Endothelial cell of umbilical vein (primary cell): Measurements from ENCODE around the gene C22orf39. TPM values are rescaled to one million over a fixed set of nuclear protein-coding genes. Genes with fewer than 3 reads are reported as not detected.

Experiments
- BruUV-seq: library from RNA; stranded (reverse); fragments of 400-500 nt; replicated peaks from 2 replicates; lab custom pipeline; 2021; lab: Mats Ljungman, UMichigan
- CTCF ChIA-PET: fragments of 300-600, 350-600 bp; sonication (Branson Sonifier 250); formaldehyde crosslinking; loops from one replicate; lab custom pipeline; 2021; ENCODE audit warnings: antibody characterized with exemption, inconsistent platforms; lab: Charles Lee
- POLR2A ChIA-PET: fragments of 300-600, 350-600 bp; sonication (Branson Sonifier 250); formaldehyde crosslinking; loops from one replicate; lab custom pipeline; 2021; ENCODE audit warnings: antibody characterized with exemption, inconsistent platforms; lab: Charles Lee
- DNase-seq: peaks from one replicate; pipeline ENCODE4 v3.0.0-alpha.2; 2011; ENCODE audit warnings: low read depth, low spot score
- FAIRE-seq: peaks from 2 replicates; lab custom pipeline; 2011; peaks lifted over from hg19 to GRCh38; lab: Jason Lieb, UNC
- H2AFZ ChIP-seq: 2 replicates; pipeline ENCODE4 v1.6.0; 2012; ENCODE audit warnings: low read depth, low read length, control low read depth, inconsistent platforms
- H3K27ac ChIP-seq: 2 replicates; pipeline ENCODE4 v1.5.1; 2011; ENCODE audit warnings: low read depth, mild to moderate bottlenecking, control low read depth, low read length, moderate library complexity; ENCODE audit not compliant: insufficient read depth
- H3K27me3 ChIP-seq, 2 experiments: 2 replicates each; pipeline versions ENCODE4 v1.6.0 to v1.6.1; 2011; ENCODE audit warnings: low read length in 2 of 2, mixed read lengths in 1 of 2; ENCODE audit not compliant: control insufficient read depth in 2 of 2, insufficient read depth in 2 of 2
- H3K36me3 ChIP-seq, 2 experiments: 2 replicates in 1 of 2; 3 replicates in 1 of 2; pipeline ENCODE4 v1.5.1; 2011; ENCODE audit warnings: low read length in 2 of 2, mild to moderate bottlenecking in 1 of 2, moderate library complexity in 1 of 2; ENCODE audit not compliant: control insufficient read depth in 2 of 2, insufficient read depth in 2 of 2; ENCODE audit errors: extremely low read depth in 1 of 2
- H3K4me1 ChIP-seq: 3 replicates; pipeline ENCODE4 v1.5.1; 2011; ENCODE audit warnings: mild to moderate bottlenecking, low read length; ENCODE audit not compliant: control insufficient read depth, insufficient read depth; ENCODE audit errors: extremely low read depth
- H3K4me2 ChIP-seq: 2 replicates; pipeline ENCODE4 v1.6.1; 2011; ENCODE audit warnings: low read length, control low read depth, mixed read lengths; ENCODE audit not compliant: insufficient read depth
- H3K4me3 ChIP-seq, 3 experiments: fragments of 200-600 bp in 1 of 3; sonication (generic), shearing (Covaris generic) in 1 of 3; replicated peaks in 1 of 3; 2 replicates each; pipeline ENCODE4 v1.5.1; 2011 to 2016; ENCODE audit warnings: control low read depth in 3 of 3, low read length in 3 of 3, mild to moderate bottlenecking in 2 of 3, inconsistent platforms in 1 of 3, low read depth in 1 of 3, moderate library complexity in 1 of 3; ENCODE audit not compliant: insufficient read depth in 1 of 3
- H3K79me2 ChIP-seq: 2 replicates; pipeline ENCODE4 v1.6.0; 2012; ENCODE audit warnings: low read length, inconsistent platforms; ENCODE audit not compliant: control insufficient read depth, insufficient read depth
- H3K9ac ChIP-seq: replicated peaks from 2 replicates; pipeline ENCODE3; 2011; ENCODE audit warnings: low read length, control low read depth; ENCODE audit not compliant: insufficient read depth; ENCODE audit errors: extremely low read depth
- H3K9me1 ChIP-seq: replicated peaks from 3 replicates; pipeline ENCODE4 v1.6.0; 2011; ENCODE audit warnings: mild to moderate bottlenecking, low read length; ENCODE audit not compliant: control insufficient read depth, insufficient read depth; ENCODE audit errors: extremely low read depth
- H3K9me3 ChIP-seq: replicated peaks from 2 replicates; pipeline ENCODE4 v1.5.1; 2012; ENCODE audit warnings: low read length, inconsistent platforms; ENCODE audit not compliant: control insufficient read depth, insufficient read depth
- H4K20me1 ChIP-seq: replicated peaks from 2 replicates; pipeline ENCODE3; 2011; ENCODE audit warnings: mild to moderate bottlenecking, low read length; ENCODE audit not compliant: control insufficient read depth, insufficient read depth; ENCODE audit errors: extremely low read depth
- CTCF ChIP-seq, 2 donors: IDR thresholded peaks; 1 replicate in 1 of 2; 2 replicates in 1 of 2; pipeline ENCODE4 v1.5.1; 2011; ENCODE audit warnings: low read length in 2 of 2, mild to moderate bottlenecking in 2 of 2, moderate library complexity in 2 of 2, control low read depth in 1 of 2, inconsistent platforms in 1 of 2, low read depth in 1 of 2; ENCODE audit not compliant: insufficient read depth in 1 of 2; ENCODE audit errors: extremely low read depth in 1 of 2
- EZH2 ChIP-seq: IDR thresholded peaks from 2 replicates; pipeline ENCODE4 v1.6.1; 2012; ENCODE audit warnings: borderline replicate concordance, low read depth, mild to moderate bottlenecking, moderate library complexity, low read length, inconsistent platforms; ENCODE audit not compliant: severe bottlenecking
- FOS ChIP-seq: IDR thresholded peaks from 2 replicates; pipeline ENCODE4 v1.6.1; 2011; ENCODE audit warnings: mild to moderate bottlenecking, low read length, moderate library complexity, borderline replicate concordance; ENCODE audit not compliant: insufficient read depth
- GATA2 ChIP-seq: IDR thresholded peaks from 2 replicates; pipeline ENCODE4 v1.7.0; 2011; ENCODE audit warnings: low read depth, mild to moderate bottlenecking, moderate library complexity, mixed read lengths, low read length; ENCODE audit not compliant: insufficient read length, insufficient read depth
- JUN ChIP-seq: IDR thresholded peaks from 2 replicates; pipeline ENCODE4 v1.6.1; 2011; ENCODE audit warnings: borderline replicate concordance, low read depth; ENCODE audit not compliant: insufficient read length, insufficient read depth
- MAX ChIP-seq: IDR thresholded peaks from 2 replicates; pipeline ENCODE4 v1.6.1; 2011; ENCODE audit not compliant: insufficient read depth, insufficient read length
- MYC ChIP-seq: IDR thresholded peaks from one replicate; pipeline ENCODE4 v1.6.1; 2011; ENCODE audit warnings: mild to moderate bottlenecking, low read depth, low read length
- POLR2AphosphoS5 ChIP-seq: IDR thresholded peaks from 2 replicates; pipeline ENCODE4 v1.6.1; 2012; ENCODE audit warnings: low read depth, mild to moderate bottlenecking, control low read depth, low read length, moderate library complexity; ENCODE audit not compliant: insufficient read depth
- dilution Hi-C: fragments of 300-500 bp; cut with MboI; formaldehyde crosslinking; loops from one replicate; pipeline ENCODE4 v1.15.0; 2019; ENCODE audit warnings: low sequenced_read_pairs; ENCODE audit not compliant: extremely low pct_ligation_motif_present
- intact Hi-C: fragments of 100-400 bp; cut with micrococcal nuclease; formaldehyde crosslinking; loops from one replicate; pipeline ENCODE4 v1.10.0; 2022
- polyA plus RNA-seq, 4 experiments: library from polyadenylated mRNA; depleted of rRNA in 3 of 4; stranded (reverse) in 3 of 4; unstranded in 1 of 4; fragments of >200 nt; gene quantifications; 2 replicates each; pipeline versions ENCODE4 v1.2.1 to v1.2.3, GENCODE V29; 2011 to 2012; ENCODE audit warnings: missing spikeins in 1 of 4
- total RNA-seq: library from RNA; stranded (reverse); gene quantifications from 2 replicates; pipeline ENCODE4 v1.2.3, GENCODE V29; 2021

The C22orf39 gene
- total and polyA plus RNA-seq, 2 donors (not counting 3 experiments of a cell fraction or from before 2014, with no cell fraction given) = 26.1 to 28.0 TPM

DNA sequence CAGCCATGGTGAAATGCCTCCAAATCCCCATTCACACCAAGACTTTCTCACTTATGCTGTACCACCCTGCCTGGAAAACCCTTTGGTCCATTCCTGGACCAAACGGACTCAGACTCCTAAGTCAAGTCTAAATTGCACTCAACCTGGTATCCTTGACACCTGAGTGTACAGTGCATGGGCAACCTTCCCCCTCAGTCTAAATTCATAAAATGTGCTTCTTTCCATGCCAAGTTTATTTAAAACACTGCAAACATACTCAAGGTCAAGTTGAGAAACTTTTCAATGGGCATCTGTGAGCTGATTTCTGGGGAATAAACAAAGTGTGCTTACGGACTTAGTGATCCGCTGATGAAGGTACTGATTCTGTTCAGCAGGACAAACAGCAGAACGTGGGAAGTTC, 42.4 kb downstream of the C22orf39 start:
- TF ChIP-seq EZH2 (no peak), FOS (no peak), POLR2AphosphoS5 (no peak), MYC (no peak), CTCF (IDR thresholded peaks at IDR 0.05; ENCODE audit: extremely low read depth in 1 of 2, insufficient read depth in 1 of 2, low read depth in 1 of 2, low read length in 2 of 2) (no peak), JUN (no peak), MAX (no peak), GATA2 (no peak)
- intact Hi-C loops = no loop called here
- Histone ChIP-seq H3K9ac (no peak overlapping the region), H3K4me3 (no peak overlapping the region), H3K27ac (no peak overlapping the region), H3K79me2 (no peaks in the 10 kb centered on the region), H3K27me3 (no peaks in the 10 kb centered on the region), H3K9me1 (no peaks in the 10 kb centered on the region), H2AFZ (no peak overlapping the region), H3K9me3 (no peaks in the 10 kb centered on the region), H4K20me1 (no peaks in the 10 kb centered on the region), H3K36me3 (peaks cover 6 to 21% of the 10 kb centered on the region in 2 experiments), H3K4me1 (no peaks in the 10 kb centered on the region), H3K4me2 (no peak overlapping the region)
- FAIRE-seq (no peak), DNase-seq (no peak)
- dilution Hi-C loops = no loop called here
- ChIA-PET CTCF (interaction anchor here (1.0 kb wide), 1 partner anchor 225 kb away, joined by 3 read pairs; no protein-coding TSS in a partner anchor), POLR2A (no interaction called here)
- BruUV-seq = no TSS peak
